Epithelial cell of proximal tubule (primary cell): ENCODE results near the gene NUP62. TPM values are rescaled to one million over a fixed set of nuclear protein-coding genes. Genes with fewer than 3 reads are reported as not detected.
"Not testable (repeated sequence)": the region's sequence is repeated elsewhere in the genome, so short reads cannot be mapped to it uniquely, and the experiment has no call there.

ENCODE experiments used
- DNase-seq: peaks from one replicate; pipeline ENCODE4 v3.0.0-alpha.2; 2011; ENCODE audit warnings: low read depth
- H3K4me3 ChIP-seq: 2 replicates; pipeline ENCODE4 v1.5.1; 2011; ENCODE audit warnings: low read depth, mild to moderate bottlenecking, low read length
- total RNA-seq: library from RNA; depleted of rRNA; stranded (reverse); fragments of >200 nt; gene quantifications from 2 replicates; pipeline ENCODE4 v1.2.3, GENCODE V29; 2015
- TF ChIP-seq, protein P1 (sequence below): conservative IDR thresholded peaks from 2 replicates; pipeline ENCODE4 v1.5.1; 2012; ENCODE audit warnings: low read depth, mild to moderate bottlenecking, low read length

NUP62 gene
- total RNA-seq, 1 donor from 2014 or later, result 83.7 TPM

DNA sequence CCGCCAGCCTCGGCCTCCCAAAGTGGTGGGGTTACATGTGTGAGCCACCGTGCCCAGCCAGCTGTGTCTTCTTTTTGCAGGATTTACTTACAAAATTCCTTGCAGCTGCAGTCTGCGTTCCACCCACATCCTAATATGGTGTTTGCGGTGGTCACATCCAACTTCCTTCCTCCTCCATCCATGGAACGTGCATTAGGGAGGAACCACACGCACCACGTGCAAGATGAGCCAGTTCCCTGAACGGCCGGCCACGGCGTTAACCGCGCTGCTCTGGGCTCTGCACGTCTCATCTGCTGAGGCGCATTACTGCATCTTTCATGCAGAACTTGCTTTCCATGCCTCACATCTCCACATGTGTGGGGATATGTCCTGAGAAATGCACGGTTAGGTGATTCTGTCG is 44.7 kb upstream of the NUP62 start:
- H3K4me3 ChIP-seq, result no peak overlapping the region
- DNase-seq, result no peak
- TF ChIP-seq, protein P1, sequence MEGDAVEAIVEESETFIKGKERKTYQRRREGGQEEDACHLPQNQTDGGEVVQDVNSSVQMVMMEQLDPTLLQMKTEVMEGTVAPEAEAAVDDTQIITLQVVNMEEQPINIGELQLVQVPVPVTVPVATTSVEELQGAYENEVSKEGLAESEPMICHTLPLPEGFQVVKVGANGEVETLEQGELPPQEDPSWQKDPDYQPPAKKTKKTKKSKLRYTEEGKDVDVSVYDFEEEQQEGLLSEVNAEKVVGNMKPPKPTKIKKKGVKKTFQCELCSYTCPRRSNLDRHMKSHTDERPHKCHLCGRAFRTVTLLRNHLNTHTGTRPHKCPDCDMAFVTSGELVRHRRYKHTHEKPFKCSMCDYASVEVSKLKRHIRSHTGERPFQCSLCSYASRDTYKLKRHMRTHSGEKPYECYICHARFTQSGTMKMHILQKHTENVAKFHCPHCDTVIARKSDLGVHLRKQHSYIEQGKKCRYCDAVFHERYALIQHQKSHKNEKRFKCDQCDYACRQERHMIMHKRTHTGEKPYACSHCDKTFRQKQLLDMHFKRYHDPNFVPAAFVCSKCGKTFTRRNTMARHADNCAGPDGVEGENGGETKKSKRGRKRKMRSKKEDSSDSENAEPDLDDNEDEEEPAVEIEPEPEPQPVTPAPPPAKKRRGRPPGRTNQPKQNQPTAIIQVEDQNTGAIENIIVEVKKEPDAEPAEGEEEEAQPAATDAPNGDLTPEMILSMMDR, result no peak

DNA sequence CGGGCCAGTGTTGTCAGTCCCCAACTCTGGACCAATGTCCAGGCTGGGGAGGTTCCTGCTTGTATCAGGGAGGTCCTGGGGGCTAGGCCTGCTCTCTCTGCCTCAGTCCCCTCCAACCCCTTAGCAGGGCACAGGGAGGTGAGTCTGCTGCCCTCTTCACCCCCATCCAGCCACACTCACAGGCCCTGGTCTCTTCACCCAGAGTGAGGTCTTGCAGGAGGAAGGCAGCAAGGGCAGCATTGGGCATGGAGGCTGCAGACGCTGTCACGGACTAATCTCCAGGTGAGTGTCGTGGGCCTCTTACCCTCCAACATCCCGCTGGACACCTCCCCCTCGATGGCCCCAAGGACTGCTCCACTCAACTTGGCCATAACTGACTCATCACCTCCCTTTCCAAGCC is 43.5 kb upstream of the NUP62 start:
- TF ChIP-seq, protein P1, result no peak
- DNase-seq, result no peak
- H3K4me3 ChIP-seq, result no peak overlapping the region

DNA sequence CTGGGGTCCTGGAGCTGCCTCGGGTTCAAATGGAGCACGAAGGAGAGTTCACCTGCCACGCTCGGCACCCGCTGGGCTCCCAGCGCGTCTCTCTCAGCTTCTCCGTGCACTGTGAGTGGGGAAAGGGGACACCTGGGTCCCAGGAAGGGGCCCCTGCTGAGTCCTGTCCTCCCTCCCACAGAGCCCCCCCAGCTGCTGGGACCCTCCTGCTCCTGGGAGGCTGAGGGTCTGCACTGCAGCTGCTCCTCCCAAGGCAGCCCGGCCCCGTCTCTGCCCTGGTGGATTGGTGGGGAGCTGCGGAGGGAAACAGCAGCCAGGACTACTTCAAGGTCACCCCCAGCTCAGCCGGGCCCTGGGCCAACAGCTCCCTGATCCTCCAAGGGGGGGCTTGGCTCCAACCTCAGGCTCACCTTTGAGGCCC is 42.7 kb upstream of the NUP62 start:
- DNase-seq, result no peak
- no peak overlapping the region for H3K4me3 ChIP-seq
- TF ChIP-seq, protein P1, result no peak

DNA sequence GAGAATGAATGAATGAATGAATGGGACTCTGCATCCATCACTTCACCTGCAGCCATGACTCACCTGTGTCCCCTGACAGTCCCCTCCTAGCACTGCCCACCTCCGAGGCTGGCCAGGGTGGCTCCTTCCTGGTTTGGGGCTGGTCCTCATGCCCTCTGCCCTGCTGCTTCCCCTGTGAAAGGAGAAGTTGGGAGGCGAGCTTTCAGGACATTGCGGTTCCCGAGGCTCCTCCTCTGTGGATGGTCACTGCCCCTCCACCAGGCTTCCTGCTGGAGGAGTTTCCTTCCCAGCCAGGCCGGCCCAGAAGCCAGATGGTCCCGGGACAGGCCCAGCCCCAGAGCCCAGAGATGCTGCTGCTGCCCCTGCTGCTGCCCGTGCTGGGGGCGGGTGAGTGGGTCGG is 40.1 kb upstream of the NUP62 start:
- DNase-seq, result not testable (repeated sequence)

DNA sequence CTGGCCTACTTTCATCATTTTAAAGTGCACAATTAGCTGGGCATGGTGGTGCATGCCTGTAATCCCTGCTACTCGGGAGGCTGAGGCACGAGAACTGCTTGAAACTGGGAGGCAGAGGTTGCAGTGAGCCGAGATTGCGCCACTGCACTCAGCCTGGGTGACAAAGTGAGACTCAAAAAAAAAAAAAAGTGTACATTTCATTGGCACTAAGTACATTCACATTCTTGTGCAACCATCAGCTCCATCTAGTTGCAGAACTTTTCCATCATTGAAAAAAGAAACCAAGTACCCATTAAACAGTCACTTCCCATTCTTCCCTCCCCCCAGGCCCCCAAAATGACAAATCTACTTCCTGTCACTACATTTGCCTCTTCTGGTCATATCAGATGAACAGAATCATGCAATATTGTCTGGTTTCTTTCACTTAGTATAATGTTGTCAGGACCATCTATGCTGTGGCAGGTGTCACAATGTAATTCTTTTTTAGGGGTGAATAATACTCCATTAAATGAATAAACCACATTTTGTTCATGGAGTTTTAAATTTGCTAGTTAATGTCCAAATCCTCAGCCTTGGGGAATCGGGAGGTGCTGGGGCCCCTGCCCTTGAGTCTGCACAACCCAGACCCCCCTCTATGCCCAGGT is 39.1 kb upstream of the NUP62 start:
- H3K4me3 ChIP-seq, result no peak overlapping the region
- TF ChIP-seq, protein P1, result no peak
- no peak for DNase-seq

More for the DNA sequence above, 40.1 kb upstream of the NUP62 start:
- not testable (repeated sequence) for H3K4me3 ChIP-seq

DNA sequence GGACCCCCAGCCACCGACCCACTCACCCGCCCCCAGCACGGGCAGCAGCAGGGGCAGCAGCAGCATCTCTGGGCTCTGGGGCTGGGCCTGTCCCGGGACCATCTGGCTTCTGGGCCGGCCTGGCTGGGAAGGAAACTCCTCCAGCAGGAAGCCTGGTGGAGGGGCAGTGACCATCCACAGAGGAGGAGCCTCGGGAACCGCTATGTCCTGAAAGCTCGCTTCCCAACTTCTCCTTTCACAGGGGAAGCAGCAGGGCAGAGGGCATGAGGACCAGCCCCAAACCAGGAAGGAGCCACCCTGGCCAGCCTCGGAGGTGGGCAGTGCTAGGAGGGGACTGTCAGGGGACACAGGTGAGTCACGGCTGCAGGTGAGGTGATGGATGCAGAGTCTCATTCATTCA is 31.7 kb upstream of the NUP62 start, which contains the start of gene SIGLEC11:
Gene SIGLEC11, minus strand, starts transcription at position 193 of the 400 bp plus-strand sequence. Its CDS starts 91 bp downstream, at position 102.
- not testable (repeated sequence) for H3K4me3 ChIP-seq

DNA sequence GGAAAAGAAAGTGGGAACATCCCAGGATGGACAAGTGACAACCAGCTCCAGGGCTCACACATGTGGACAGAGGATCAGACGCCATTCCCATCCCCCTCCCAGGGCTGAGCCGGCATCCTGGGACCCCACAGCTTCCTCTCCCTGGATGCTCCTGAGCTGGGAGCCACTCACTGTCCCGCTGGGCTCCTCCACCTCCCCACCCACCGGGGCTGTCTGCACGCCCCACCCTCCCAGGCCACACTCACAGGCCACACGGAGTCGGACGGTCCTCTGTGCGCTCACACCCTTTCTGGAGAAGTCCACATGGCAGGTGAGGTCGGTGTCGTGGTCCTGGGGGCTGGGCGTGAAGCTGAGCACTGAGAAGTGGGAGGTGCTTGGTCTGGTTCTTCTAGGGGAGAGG is 30.6 kb upstream of the NUP62 start:
- not testable (repeated sequence) for H3K4me3 ChIP-seq, DNase-seq

More for the DNA sequence above, 31.7 kb upstream of the NUP62 start, which contains the start of gene SIGLEC11:
- not testable (repeated sequence) for DNase-seq

DNA sequence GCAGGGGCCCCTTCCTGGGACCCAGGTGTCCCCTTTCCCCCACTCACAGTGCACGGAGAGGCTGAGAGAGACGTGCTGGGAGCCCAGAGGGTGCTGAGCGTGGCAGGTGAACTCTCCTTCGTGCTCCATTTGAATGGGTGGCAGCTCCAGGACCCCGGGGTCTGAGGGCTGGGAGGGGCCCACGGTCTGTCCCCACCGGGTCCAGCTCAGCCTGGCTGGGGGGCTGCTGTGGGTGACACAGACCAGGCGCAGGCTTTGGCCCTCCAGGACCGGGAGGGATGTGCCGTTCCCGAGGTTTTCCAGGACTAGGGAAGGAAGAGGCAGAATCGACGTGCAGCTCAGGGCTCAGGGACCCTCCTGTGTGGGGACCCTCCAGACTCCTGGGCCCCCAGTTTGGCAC is 29.3 kb upstream of the NUP62 start:
- DNase-seq, result not testable (repeated sequence)

DNA sequence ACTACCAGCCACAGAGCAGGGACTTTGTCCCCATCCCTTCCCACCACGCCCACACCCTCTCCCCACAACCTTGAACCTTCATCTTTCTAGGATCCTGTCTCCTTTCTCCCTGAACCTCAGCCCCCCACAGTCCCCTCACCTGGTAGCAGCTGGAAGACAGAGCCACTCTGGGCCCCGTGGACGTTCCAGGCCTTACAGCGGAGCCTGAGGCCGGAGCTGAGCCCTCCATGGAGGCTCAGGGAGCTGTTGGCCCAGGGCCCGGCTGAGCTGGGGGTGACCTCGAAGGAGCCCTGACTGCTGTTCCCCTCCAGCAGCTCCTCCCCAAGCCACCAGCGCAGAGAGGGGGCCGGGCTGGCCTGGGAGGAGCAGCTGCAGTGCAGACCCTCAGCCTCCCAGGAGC is 28.8 kb upstream of the NUP62 start:
- H3K4me3 ChIP-seq, DNase-seq: not testable (repeated sequence)

More for the DNA sequence above, 29.3 kb upstream of the NUP62 start:
- not testable (repeated sequence) for H3K4me3 ChIP-seq

DNA sequence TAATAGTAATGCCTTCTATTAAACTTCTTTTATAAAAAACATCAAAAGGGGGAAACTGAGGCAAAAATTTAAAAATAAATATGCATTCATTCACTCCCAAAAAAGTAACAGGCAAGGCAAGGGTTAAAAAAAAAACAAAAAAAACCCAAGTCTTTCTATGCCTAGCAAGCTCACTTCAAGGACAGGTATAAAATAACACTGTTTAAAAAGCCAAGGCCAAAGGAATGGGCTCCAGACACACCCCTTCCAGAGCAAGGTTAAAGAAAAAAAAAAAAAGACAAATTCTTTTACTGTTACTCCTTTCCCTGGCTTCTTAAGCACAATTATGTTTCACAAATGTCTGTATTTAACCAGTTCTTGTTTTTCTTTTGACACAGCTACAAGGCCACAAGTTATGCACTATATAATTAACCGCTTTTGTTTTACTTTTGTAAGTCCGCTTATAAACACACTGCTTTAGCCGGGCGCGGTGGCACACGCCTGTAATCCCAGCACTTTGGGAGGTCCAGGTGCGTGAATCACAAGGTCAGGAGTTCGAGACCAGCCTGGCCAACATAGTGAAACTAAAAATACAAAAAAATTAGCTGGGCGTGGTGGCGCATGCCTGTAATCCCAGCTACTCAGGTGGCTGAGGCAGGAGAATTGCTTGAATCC is 28.1 kb upstream of the NUP62 start:
- DNase-seq, result no peak
- no peak overlapping the region for H3K4me3 ChIP-seq
- TF ChIP-seq, protein P1, result no peak
